IMR-90 (cell line): ENCODE results near the gene SDK1. TPM values are rescaled to one million over a fixed set of nuclear protein-coding genes. Genes with fewer than 3 reads are reported as not detected.
A peak's percentile ranks its signal among the peaks of the same experiment; 100 is the strongest.

Source experiments
- ATAC-seq: fragments of 200-7000 bp; cut with Tn5 transposase; 2 replicates; pipeline ENCODE4 v1.9.1; 2020; ENCODE audit warnings: low read depth, mild to moderate bottlenecking, moderate library complexity
- BruUV-seq: library from RNA; stranded (reverse); fragments of 400-500 nt; replicated peaks from 2 replicates; lab custom pipeline; 2021; lab: Mats Ljungman, UMichigan
- CTCF ChIA-PET: fragments of 300-600 bp; formaldehyde crosslinking; extraction: SDS; loops from one replicate; lab custom pipeline; 2021; ENCODE audit warnings: antibody characterized with exemption; lab: Yijun Ruan, JAX
- POLR2A ChIA-PET: fragments of 300-600 bp; sonication (Branson Sonifier 250); formaldehyde crosslinking; loops from one replicate; lab custom pipeline; 2022; ENCODE audit warnings: antibody characterized with exemption; ENCODE audit not compliant: unreplicated experiment; lab: Charles Lee
- DNase-seq: peaks from one replicate; pipeline ENCODE4 v3.0.0; 2013
- H2AFZ ChIP-seq: replicated peaks from 2 replicates; pipeline ENCODE3; 2013; ENCODE audit warnings: low read length, mild to moderate bottlenecking; ENCODE audit not compliant: poor library complexity
- H2AK5ac ChIP-seq: 2 replicates; pipeline ENCODE4 v1.6.1; 2013; ENCODE audit warnings: low read depth, low read length, inconsistent platforms
- H2AK9ac ChIP-seq: replicated peaks from 2 replicates; pipeline ENCODE3; 2013; ENCODE audit warnings: mild to moderate bottlenecking, low read depth, low read length, moderate library complexity; ENCODE audit not compliant: poor library complexity
- H2BK120ac ChIP-seq: 2 replicates; pipeline ENCODE4 v1.6.1; 2013; ENCODE audit warnings: low read depth, low read length, inconsistent platforms
- H2BK15ac ChIP-seq: 3 replicates; pipeline ENCODE4 v1.6.1; 2013; ENCODE audit warnings: low read depth, low read length, inconsistent platforms
- H2BK20ac ChIP-seq: 2 replicates; pipeline ENCODE4 v1.6.1; 2013; ENCODE audit warnings: low read depth, mild to moderate bottlenecking, inconsistent platforms, low read length, moderate library complexity
- H2BK5ac ChIP-seq: 2 replicates; pipeline ENCODE4 v1.6.1; 2013; ENCODE audit warnings: mild to moderate bottlenecking, low read depth, low read length, inconsistent platforms; ENCODE audit not compliant: poor library complexity, severe bottlenecking
- H3K14ac ChIP-seq: replicated peaks from 2 replicates; pipeline ENCODE4 v1.6.1; 2013; ENCODE audit warnings: low read depth, low read length, inconsistent platforms
- H3K18ac ChIP-seq: 2 replicates; pipeline ENCODE4 v1.6.1; 2013; ENCODE audit warnings: low read depth, low read length, control low read depth
- H3K23ac ChIP-seq: 2 replicates; pipeline ENCODE4 v1.6.1; 2013; ENCODE audit warnings: low read depth, low read length, inconsistent platforms
- H3K27ac ChIP-seq: 2 replicates; pipeline ENCODE4 v1.5.1; 2013; ENCODE audit warnings: mild to moderate bottlenecking, control low read depth, low read length; ENCODE audit not compliant: insufficient read depth
- H3K27me3 ChIP-seq: 2 replicates; pipeline ENCODE4 v1.6.1; 2013; ENCODE audit warnings: low read length; ENCODE audit not compliant: control insufficient read depth, insufficient read depth
- H3K36me3 ChIP-seq: 2 replicates; pipeline ENCODE4 v1.6.1; 2013; ENCODE audit warnings: low read length, mixed read lengths; ENCODE audit not compliant: control insufficient read depth, insufficient read depth
- H3K4ac ChIP-seq: 2 replicates; pipeline ENCODE4 v1.6.1; 2013; ENCODE audit warnings: low read depth, low read length, inconsistent platforms
- H3K4me1 ChIP-seq: 2 replicates; pipeline ENCODE4 v1.6.1; 2013; ENCODE audit warnings: low read length, mixed read lengths; ENCODE audit not compliant: control insufficient read depth, insufficient read depth
- H3K4me2 ChIP-seq: 2 replicates; pipeline ENCODE4 v1.6.1; 2013; ENCODE audit warnings: low read depth, mild to moderate bottlenecking, control low read depth, low read length, moderate library complexity
- H3K4me3 ChIP-seq: 2 replicates; pipeline ENCODE4 v1.5.1; 2013; ENCODE audit warnings: low read depth, mild to moderate bottlenecking, control low read depth, low read length, moderate library complexity; ENCODE audit not compliant: insufficient read depth
- H3K56ac ChIP-seq: 2 replicates; pipeline ENCODE4 v1.6.1; 2013; ENCODE audit warnings: low read length, inconsistent platforms; ENCODE audit not compliant: insufficient read depth; ENCODE audit errors: extremely low read depth
- H3K79me1 ChIP-seq, 2 experiments: 2 replicates each; pipeline ENCODE4 v1.6.1; 2013; ENCODE audit warnings: low read length in 2 of 2, inconsistent platforms in 1 of 2, low read depth in 1 of 2
- H3K9ac ChIP-seq: 2 replicates; pipeline ENCODE4 v1.6.1; 2013; ENCODE audit warnings: low read depth, low read length, control low read depth
- H3K9me1 ChIP-seq: 2 replicates; pipeline ENCODE4 v1.6.1; 2013; ENCODE audit warnings: low read length, inconsistent platforms; ENCODE audit not compliant: insufficient read depth
- H3K9me3 ChIP-seq: 2 replicates; pipeline ENCODE4 v1.6.1; 2013; ENCODE audit warnings: low read length; ENCODE audit not compliant: control insufficient read depth, insufficient read depth
- H4K20me1 ChIP-seq: 2 replicates; pipeline ENCODE4 v1.6.1; 2013; ENCODE audit warnings: low read length, inconsistent platforms; ENCODE audit not compliant: insufficient read depth
- H4K5ac ChIP-seq: 2 replicates; pipeline ENCODE4 v1.6.1; 2013; ENCODE audit warnings: mild to moderate bottlenecking, low read depth, low read length, control low read depth
- H4K8ac ChIP-seq, 2 experiments: 2 replicates each; pipeline ENCODE4 v1.6.1; 2013; ENCODE audit warnings: low read depth in 2 of 2, low read length in 2 of 2, control low read depth in 1 of 2, inconsistent platforms in 1 of 2
- H4K91ac ChIP-seq: 2 replicates; pipeline ENCODE4 v1.6.1; 2013; ENCODE audit warnings: low read depth, low read length, inconsistent platforms; ENCODE audit not compliant: insufficient read depth
- FOS ChIP-seq: fragments of 150-350 bp; IDR thresholded peaks from 2 replicates; pipeline ENCODE4 v1.6.1; 2016; ENCODE audit warnings: low read depth, low read length
- MXI1 ChIP-seq: IDR thresholded peaks from 2 replicates; pipeline ENCODE4 v1.6.1; 2012; ENCODE audit warnings: low read depth, mild to moderate bottlenecking, low read length, moderate library complexity, borderline replicate concordance
- POLR2A ChIP-seq: IDR thresholded peaks from 2 replicates; pipeline ENCODE4 v1.6.1; 2012; ENCODE audit warnings: mild to moderate bottlenecking, low read depth, low read length
- RAD21 ChIP-seq: IDR thresholded peaks from 2 replicates; pipeline ENCODE4 v1.6.1; 2012; ENCODE audit warnings: low read length, improper control_type of control experiment
- RCOR1 ChIP-seq: IDR thresholded peaks from 2 replicates; pipeline ENCODE4 v1.6.1; 2012; ENCODE audit warnings: mild to moderate bottlenecking, low read length, improper control_type of control experiment; ENCODE audit not compliant: insufficient replicate concordance
- SMC3 ChIP-seq: fragments of 150-350 bp; IDR thresholded peaks from 2 replicates; pipeline ENCODE4 v1.6.1; 2016; ENCODE audit warnings: low read depth, mild to moderate bottlenecking, antibody characterized with exemption, low read length, moderate library complexity
- USF2 ChIP-seq: fragments of 150-350 bp; IDR thresholded peaks from 2 replicates; pipeline ENCODE4 v1.6.1; 2017; ENCODE audit warnings: mild to moderate bottlenecking, antibody characterized with exemption, low read length, low read depth
- WGBS, 2 experiments: methylation state at CpG; one replicate each; pipeline versions ENCODE4 v1.1.5 to v1.1.7; 2013; ENCODE audit warnings: missing lambda C conversion rate in 2 of 2; ENCODE audit not compliant: insufficient read length in 1 of 2; ENCODE audit errors: extremely low coverage in 2 of 2; 5-methylcytosine and 5-hydroxymethylcytosine counted together
- dilution Hi-C: fragments of 300-500 bp; cut with HindIII; formaldehyde crosslinking; loops from one replicate; pipeline ENCODE4 v1.14.3; 2018; ENCODE audit warnings: low sequenced_read_pairs; ENCODE audit not compliant: unreplicated experiment
- in situ Hi-C: fragments of 300-500 bp; cut with MboI; formaldehyde crosslinking; loops from 3 replicates; pipeline ENCODE4 v1.14.3; 2019; ENCODE audit warnings: low sequenced_read_pairs, inconsistent platforms, mixed read lengths
- intact Hi-C: fragments of 100-400 bp; cut with micrococcal nuclease; formaldehyde crosslinking; loops from 2 replicates; pipeline ENCODE4 v1.10.0; 2022
- polyA plus RNA-seq, 3 experiments: library from polyadenylated mRNA; depleted of rRNA; stranded (reverse); fragments of >200 nt; gene quantifications; 2 replicates each; pipeline ENCODE4 v1.2.3, GENCODE V29; 2012; ENCODE audit warnings: low replicate concordance in 1 of 3
- total RNA-seq: library from RNA; depleted of rRNA; stranded (reverse); fragments of >200 nt; gene quantifications from 2 replicates; pipeline ENCODE4 v1.2.3, GENCODE V29; 2012
- TF ChIP-seq, protein P1 (sequence below): conservative IDR thresholded peaks from 2 replicates; pipeline ENCODE4 v1.5.1; 2012; ENCODE audit warnings: mild to moderate bottlenecking, low read depth, low read length, improper control_type of control experiment

Gene SDK1
- total and polyA plus RNA-seq, 2 of the 4 experiments (the other 2 are of a cell fraction), result 1.5 to 1.6 TPM

GRCh38 chr7:3673524-3673923 is 372.5 kb downstream of the SDK1 start:
- no peaks in the 10 kb centered on the region for H4K20me1 ChIP-seq
- no peaks in the 10 kb centered on the region for H3K36me3 ChIP-seq
- ATAC-seq, result no peak
- H3K4ac ChIP-seq, result no peak overlapping the region
- no peak overlapping the region for H2BK15ac ChIP-seq
- no peak overlapping the region for H3K56ac ChIP-seq
- H3K9me3 ChIP-seq, result peaks cover 2% of the 10 kb centered on the region; the same call in 1 of the 2 replicates
- no peak overlapping the region for H2BK5ac ChIP-seq
- H3K27me3 ChIP-seq, result no peaks in the 10 kb centered on the region
- no peak overlapping the region for H4K5ac ChIP-seq
- POLR2A ChIA-PET, result no interaction called here
- no peak overlapping the region for H3K18ac ChIP-seq
- H3K27ac ChIP-seq, result no peak overlapping the region
- H3K9me1 ChIP-seq, result no peaks in the 10 kb centered on the region
- H2AFZ ChIP-seq, result no peak overlapping the region
- in situ Hi-C loops, result no loop called here
- H2BK20ac ChIP-seq, result no peak overlapping the region
- no peak overlapping the region for H3K4me3 ChIP-seq
- intact Hi-C loops, result no loop called here
- dilution Hi-C loops, result no loop called here
- H2AK5ac ChIP-seq, result no peak overlapping the region
- no peak overlapping the region for H3K9ac ChIP-seq
- no peak overlapping the region for H3K14ac ChIP-seq
- no peaks in the 10 kb centered on the region for H3K79me1 ChIP-seq
- H3K4me2 ChIP-seq, result no peak overlapping the region
- peak; percentile 6 for DNase-seq
- BruUV-seq, result no TSS peak
- TF ChIP-seq, protein P1, sequence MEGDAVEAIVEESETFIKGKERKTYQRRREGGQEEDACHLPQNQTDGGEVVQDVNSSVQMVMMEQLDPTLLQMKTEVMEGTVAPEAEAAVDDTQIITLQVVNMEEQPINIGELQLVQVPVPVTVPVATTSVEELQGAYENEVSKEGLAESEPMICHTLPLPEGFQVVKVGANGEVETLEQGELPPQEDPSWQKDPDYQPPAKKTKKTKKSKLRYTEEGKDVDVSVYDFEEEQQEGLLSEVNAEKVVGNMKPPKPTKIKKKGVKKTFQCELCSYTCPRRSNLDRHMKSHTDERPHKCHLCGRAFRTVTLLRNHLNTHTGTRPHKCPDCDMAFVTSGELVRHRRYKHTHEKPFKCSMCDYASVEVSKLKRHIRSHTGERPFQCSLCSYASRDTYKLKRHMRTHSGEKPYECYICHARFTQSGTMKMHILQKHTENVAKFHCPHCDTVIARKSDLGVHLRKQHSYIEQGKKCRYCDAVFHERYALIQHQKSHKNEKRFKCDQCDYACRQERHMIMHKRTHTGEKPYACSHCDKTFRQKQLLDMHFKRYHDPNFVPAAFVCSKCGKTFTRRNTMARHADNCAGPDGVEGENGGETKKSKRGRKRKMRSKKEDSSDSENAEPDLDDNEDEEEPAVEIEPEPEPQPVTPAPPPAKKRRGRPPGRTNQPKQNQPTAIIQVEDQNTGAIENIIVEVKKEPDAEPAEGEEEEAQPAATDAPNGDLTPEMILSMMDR, result peak; percentile 17; the same call in 1 of the 2 replicates
- TF ChIP-seq USF2 (no peak), POLR2A (no peak), FOS (no peak), RCOR1 (no peak), MXI1 (no peak), RAD21 (peak; percentile 14; the same call in 1 of the 2 replicates), SMC3 (peak; percentile 8; the same call in 1 of the 2 replicates)
- no peak overlapping the region for H2AK9ac ChIP-seq
- H4K8ac ChIP-seq, result no peak overlapping the region
- no peak overlapping the region for H3K23ac ChIP-seq
- H3K4me1 ChIP-seq, result peaks cover 3% of the 10 kb centered on the region; the same call in 1 of the 2 replicates
- H4K91ac ChIP-seq, result no peak overlapping the region
- CTCF ChIA-PET, result no interaction called here
- no peak overlapping the region for H2BK120ac ChIP-seq
- WGBS, 2 experiments, result no CpG with 5 or more reads among the region's 5 CpGs
